HUES6 (cell line): ENCODE measurements around the gene HLA-DPB1.
"Not testable (repeated sequence)": the region's sequence is repeated elsewhere in the genome, so short reads cannot be mapped to it uniquely, and the experiment has no call there.

Source experiments
- H3K27ac ChIP-seq: 2 replicates; pipeline ENCODE4 v1.7.0; 2013; ENCODE audit warnings: low read depth, mild to moderate bottlenecking, low read length, inconsistent platforms
- H3K27me3 ChIP-seq: 2 replicates; pipeline ENCODE4 v1.6.1; 2013; ENCODE audit warnings: low read length; ENCODE audit not compliant: control insufficient read depth, insufficient read depth
- H3K36me3 ChIP-seq: 2 replicates; pipeline ENCODE4 v1.6.1; 2013; ENCODE audit warnings: low read length; ENCODE audit not compliant: control insufficient read depth, insufficient read depth
- H3K4me1 ChIP-seq: 2 replicates; pipeline ENCODE4 v1.6.1; 2013; ENCODE audit warnings: low read length; ENCODE audit not compliant: control insufficient read depth, insufficient read depth
- H3K4me3 ChIP-seq: 2 replicates; pipeline ENCODE4 v1.5.1; 2013; ENCODE audit warnings: low read depth, low read length
- H3K9ac ChIP-seq: one replicate; pipeline ENCODE4 v1.6.1; 2013; ENCODE audit warnings: mild to moderate bottlenecking, low read length
- H3K9me3 ChIP-seq: 2 replicates; pipeline ENCODE4 v1.6.1; 2013; ENCODE audit warnings: low read depth, low read length; ENCODE audit not compliant: control insufficient read depth, insufficient read depth

Gene HLA-DPB1

GRCh38 chr6:33052627-33053026 lies 23.2 kb upstream of the HLA-DPB1 start:
- Histone ChIP-seq H3K27ac (no peak overlapping the region), H3K36me3 (no peaks in the 10 kb centered on the region), H3K4me3 (no peak overlapping the region), H3K9ac (no peak overlapping the region), H3K27me3 (peaks cover 2% of the 10 kb centered on the region; the same call in 1 of the 2 replicates), H3K4me1 (peaks cover 14% of the 10 kb centered on the region; the same call in 1 of the 2 replicates), H3K9me3 (peaks cover 4% of the 10 kb centered on the region; the same call in 1 of the 2 replicates)

- peaks cover 2% of the 10 kb centered on the region; the same call in 1 of the 2 replicates for H3K27me3 ChIP-seq
- H3K36me3 ChIP-seq, result no peaks in the 10 kb centered on the region
- H3K27ac ChIP-seq, result no peak overlapping the region
Observed at GRCh38 chr6:33053230-33053629, 22.6 kb upstream of the HLA-DPB1 start.

DNA sequence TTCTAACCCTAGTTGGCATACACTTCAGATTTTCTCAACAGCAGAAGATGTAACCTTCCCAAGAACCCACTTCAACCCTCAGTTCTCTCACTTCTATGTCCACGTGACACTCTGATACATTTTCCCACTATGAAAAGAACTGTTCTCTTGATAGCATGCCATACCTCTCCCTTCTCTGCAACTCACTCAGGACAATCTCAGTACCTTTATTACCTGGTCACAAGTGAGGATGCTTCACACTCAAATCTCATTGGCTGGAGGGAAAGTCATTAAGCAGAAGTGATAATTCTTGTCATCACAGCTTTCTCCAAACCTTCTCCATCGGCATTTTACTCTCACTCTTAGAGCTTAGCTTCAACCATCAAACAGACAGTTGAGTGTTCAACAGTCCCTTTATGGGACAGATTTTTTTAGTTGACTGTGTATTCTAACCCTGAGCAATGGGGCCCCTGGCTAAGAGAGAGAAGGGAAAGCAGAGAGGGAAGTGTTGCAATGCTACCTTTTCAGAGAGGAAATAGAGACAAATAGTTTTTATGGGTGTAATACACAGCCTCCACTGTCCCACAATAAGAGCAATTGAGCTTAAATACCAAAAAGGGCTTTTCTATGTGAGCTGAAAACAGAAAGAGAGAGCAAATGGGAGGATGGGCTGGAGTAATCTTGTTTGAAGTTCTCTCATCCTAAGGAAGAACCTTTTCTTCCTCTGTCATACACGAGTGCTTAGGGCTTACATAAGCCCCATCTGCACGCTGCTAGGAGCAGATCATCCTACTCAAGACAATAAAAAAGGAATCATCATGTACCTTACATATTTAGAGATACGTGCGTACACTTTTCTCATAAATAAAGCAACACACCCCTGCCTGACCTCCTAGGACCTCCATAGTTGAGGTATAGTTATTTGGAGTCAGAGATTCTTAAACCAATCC lies 18.3 kb upstream of the HLA-DPB1 start:
- Histone ChIP-seq H3K27ac (no peak overlapping the region), H3K9ac (no peak overlapping the region), H3K27me3 (peaks cover 2% of the 10 kb centered on the region; the same call in 1 of the 2 replicates), H3K9me3 (peaks cover 6% of the 10 kb centered on the region; the same call in 1 of the 2 replicates), H3K36me3 (no peaks in the 10 kb centered on the region), H3K4me3 (no peak overlapping the region), H3K4me1 (peaks cover 4% of the 10 kb centered on the region; the same call in 1 of the 2 replicates)

More at GRCh38 chr6:33053230-33053629, 22.6 kb upstream of the HLA-DPB1 start:
- Histone ChIP-seq H3K9ac (no peak overlapping the region), H3K4me1 (peaks cover 14% of the 10 kb centered on the region; the same call in 1 of the 2 replicates), H3K9me3 (peaks cover 4% of the 10 kb centered on the region; the same call in 1 of the 2 replicates), H3K4me3 (no peak overlapping the region)

DNA sequence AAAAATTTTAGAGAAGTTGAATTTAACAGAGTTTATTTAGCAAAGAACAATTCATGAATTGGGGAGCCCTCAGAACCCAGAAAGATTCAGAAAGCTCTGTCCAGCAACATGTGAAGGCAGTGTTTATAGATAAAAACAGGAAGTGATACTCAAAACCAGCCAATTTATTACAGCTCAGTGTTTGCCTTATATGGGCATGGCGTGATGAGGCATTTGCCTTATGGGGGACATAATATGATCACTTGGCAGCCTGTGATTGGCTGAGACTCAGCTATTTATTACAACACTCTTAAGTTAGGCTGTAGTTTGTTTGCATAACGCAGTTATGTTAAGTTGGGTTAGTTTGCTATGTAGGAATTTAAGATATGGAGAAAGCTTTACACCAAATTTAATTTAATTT lies 13.8 kb upstream of the HLA-DPB1 start:
- Histone ChIP-seq H3K9ac (no peak overlapping the region), H3K36me3 (no peaks in the 10 kb centered on the region), H3K27me3 (peaks cover 5% of the 10 kb centered on the region), H3K9me3 (0 out of 2 replicates have a peak, but pooled peaks cover 3% of the 10 kb centered on the region), H3K4me1 (no peaks in the 10 kb centered on the region), H3K4me3 (no peak overlapping the region), H3K27ac (no peak overlapping the region)

DNA sequence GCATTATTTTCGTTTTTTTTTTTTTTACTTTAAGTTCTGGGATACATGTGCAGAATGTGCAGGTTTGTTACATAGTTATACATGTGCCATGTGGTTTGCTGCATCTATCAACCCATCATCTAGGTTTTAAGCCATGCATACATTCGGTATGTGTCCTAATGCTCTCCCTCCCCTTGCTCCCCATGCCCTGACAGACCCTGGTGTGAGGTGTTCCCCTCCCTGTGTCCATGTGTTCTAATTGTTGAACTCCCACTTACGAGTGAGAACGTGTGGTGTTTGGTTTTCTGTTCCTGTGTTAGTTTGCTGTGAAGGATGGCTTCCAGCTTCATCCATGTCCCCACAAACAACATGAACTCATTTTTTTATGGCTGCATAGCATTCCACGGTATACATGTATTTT lies 12.4 kb upstream of the HLA-DPB1 start:
- not testable (repeated sequence) for H3K9ac ChIP-seq, H3K27ac ChIP-seq, H3K36me3 ChIP-seq, H3K4me1 ChIP-seq, H3K27me3 ChIP-seq, H3K4me3 ChIP-seq, H3K9me3 ChIP-seq

DNA sequence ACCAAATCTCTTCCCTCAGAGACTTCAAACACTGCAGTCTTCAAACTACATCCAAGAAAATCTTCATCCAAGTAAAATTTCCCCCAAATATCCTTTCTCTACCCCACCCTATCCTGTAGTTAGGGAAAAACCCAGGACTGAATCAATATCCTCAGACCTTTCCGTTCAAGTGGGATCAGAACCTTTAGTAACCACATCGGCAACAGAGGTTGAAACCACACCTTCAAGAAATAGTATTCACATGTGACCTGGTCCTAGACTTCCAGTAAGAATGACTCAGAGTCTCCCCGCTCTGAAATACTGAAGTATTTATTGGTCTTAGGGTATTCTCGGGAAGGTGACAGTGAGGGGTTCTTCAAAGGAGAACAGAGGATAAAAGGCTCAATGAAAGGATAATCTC lies 11.1 kb upstream of the HLA-DPB1 start:
- no peaks in the 10 kb centered on the region for H3K36me3 ChIP-seq
- H3K27ac ChIP-seq, result no peak overlapping the region
- H3K27me3 ChIP-seq, result peaks cover 5% of the 10 kb centered on the region
- H3K4me3 ChIP-seq, result no peak overlapping the region
- 0 out of 2 replicates have a peak, but pooled peaks cover 3% of the 10 kb centered on the region for H3K9me3 ChIP-seq
- H3K4me1 ChIP-seq, result no peaks in the 10 kb centered on the region
- no peak overlapping the region for H3K9ac ChIP-seq

DNA sequence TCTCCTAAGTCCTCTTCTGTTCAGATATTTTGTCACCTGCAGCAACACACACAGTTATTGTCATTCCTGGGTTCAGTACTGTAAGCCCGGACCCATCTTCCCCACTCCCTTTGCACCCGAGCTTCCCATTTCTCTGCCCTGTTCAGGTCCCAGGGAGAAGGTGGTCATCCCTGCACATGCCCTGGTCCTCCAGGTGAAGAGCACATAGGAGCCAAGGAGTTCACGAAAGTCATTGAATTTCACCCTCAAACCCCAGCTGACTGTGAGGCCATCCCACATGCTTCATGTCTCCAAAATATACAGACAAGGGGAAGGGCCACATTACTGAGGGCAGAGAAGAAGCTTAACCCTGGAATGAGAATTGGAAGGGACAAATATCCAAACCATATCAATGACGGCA lies 10.5 kb upstream of the HLA-DPB1 start:
- Histone ChIP-seq H3K4me3 (no peak overlapping the region), H3K27ac (no peak overlapping the region), H3K27me3 (peaks cover 5% of the 10 kb centered on the region), H3K9me3 (0 out of 2 replicates have a peak, but pooled peaks cover 3% of the 10 kb centered on the region), H3K36me3 (no peaks in the 10 kb centered on the region), H3K9ac (no peak overlapping the region), H3K4me1 (no peaks in the 10 kb centered on the region)

DNA sequence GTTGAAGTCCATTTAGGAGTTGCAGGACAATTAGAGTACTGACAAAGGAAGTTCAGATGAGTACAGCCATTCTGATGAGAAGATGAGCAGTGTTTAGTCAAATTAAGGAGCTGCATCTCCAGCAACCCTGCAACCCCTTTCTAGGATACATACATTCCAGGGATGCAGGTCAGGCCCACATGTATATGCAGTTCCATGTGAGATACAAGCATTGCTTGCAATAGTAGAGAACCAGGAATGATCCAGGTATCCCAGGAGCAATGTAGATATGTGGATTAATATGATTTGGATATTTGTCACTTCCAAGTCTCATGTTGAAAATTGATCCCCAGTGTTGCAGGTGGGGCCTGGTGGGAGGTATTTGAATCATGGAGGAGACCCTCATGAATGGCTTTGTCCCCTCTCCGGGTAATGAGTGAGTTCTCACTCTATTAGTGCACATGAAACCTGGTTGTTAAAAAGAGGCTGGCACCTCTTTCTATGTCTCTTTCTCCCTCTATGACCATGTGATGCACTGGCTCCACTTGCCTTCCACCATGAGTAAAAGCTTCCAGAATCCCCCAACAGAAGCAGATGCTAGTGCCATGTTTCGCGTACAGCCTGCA lies 8.8 kb upstream of the HLA-DPB1 start:
- no peak overlapping the region for H3K4me3 ChIP-seq
- H3K9me3 ChIP-seq, result no peaks in the 10 kb centered on the region
- H3K27ac ChIP-seq, result no peak overlapping the region
- no peaks in the 10 kb centered on the region for H3K4me1 ChIP-seq
- H3K27me3 ChIP-seq, result peaks cover 5% of the 10 kb centered on the region
- H3K36me3 ChIP-seq, result no peaks in the 10 kb centered on the region
- no peak overlapping the region for H3K9ac ChIP-seq

DNA sequence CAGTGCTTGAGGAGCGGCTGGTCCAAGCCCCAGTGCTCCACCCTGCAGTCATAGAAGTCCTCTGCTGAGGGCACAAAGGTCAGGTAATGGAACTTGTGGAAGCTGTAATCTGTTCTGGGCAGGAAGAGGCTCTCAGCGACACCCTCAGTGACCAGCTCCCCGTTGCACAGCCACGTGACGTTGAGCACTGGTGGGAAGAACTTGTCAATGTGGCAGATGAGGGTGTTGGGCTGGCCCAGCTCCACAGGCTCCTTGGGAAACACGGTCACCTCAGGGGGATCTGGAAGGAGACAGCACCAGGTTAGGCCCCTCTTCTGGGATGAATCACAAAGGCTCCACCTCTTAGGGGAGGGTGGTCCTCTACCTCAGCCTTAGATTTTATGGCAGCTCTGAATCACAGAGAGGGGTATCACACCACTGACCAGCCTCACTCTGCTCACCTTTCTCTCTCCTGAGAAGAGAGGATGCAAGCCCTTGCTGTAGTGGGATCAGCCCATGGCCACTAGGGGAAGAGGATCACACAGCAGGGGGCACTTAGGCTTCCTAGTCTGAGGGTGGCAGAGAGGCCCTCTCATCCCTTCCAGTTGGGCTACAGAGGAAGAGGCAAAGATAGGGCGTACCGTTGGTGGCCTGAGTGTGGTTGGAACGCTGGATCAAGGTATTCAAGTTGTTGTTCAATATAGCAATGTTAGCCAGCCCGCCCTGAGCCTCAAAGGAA lies 6.6 kb upstream of the HLA-DPB1 start:
- no peaks in the 10 kb centered on the region for H3K4me1 ChIP-seq
- H3K36me3 ChIP-seq, result no peaks in the 10 kb centered on the region
- H3K9me3 ChIP-seq, result no peaks in the 10 kb centered on the region
- H3K27me3 ChIP-seq, result peaks cover 5% of the 10 kb centered on the region
- H3K4me3 ChIP-seq, result no peak overlapping the region
- H3K9ac ChIP-seq, result no peak overlapping the region
- no peak overlapping the region for H3K27ac ChIP-seq

DNA sequence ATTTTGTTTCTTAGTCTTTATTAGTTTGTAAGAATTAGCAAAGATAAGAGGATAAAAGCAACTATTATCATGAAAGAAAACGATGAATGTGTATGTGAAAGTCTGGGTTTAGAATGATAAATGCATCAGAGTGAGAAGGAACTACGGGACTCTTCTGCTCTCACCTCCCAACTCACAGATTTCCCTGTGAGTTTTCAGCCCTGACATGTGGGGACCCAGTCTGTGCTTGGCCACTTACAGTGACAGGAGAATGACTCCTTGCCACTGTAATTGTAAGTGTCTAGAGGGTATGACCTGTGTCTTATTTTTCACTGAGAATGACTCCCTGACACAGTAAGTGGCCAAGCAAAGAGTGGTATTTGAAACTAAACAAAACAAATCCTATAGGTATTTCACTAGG lies 4.9 kb upstream of the HLA-DPB1 start:
- Histone ChIP-seq H3K4me3 (no peak overlapping the region), H3K9ac (no peak overlapping the region), H3K4me1 (no peaks in the 10 kb centered on the region), H3K36me3 (no peaks in the 10 kb centered on the region), H3K9me3 (no peaks in the 10 kb centered on the region), H3K27ac (no peak overlapping the region), H3K27me3 (no peaks in the 10 kb centered on the region)
